Superior temporal gyrus (tissue), 1 donor: Measurements from ENCODE around the gene RARRES2.
"Not testable (repeated sequence)": the region's sequence is repeated elsewhere in the genome, so short reads cannot be mapped to it uniquely, and the experiment has no call there.

Source experiments
- DNase-seq: peaks from one replicate; pipeline ENCODE4 v3.0.0-alpha.2; 2016; ENCODE audit errors: extremely low spot score

Gene RARRES2

DNA sequence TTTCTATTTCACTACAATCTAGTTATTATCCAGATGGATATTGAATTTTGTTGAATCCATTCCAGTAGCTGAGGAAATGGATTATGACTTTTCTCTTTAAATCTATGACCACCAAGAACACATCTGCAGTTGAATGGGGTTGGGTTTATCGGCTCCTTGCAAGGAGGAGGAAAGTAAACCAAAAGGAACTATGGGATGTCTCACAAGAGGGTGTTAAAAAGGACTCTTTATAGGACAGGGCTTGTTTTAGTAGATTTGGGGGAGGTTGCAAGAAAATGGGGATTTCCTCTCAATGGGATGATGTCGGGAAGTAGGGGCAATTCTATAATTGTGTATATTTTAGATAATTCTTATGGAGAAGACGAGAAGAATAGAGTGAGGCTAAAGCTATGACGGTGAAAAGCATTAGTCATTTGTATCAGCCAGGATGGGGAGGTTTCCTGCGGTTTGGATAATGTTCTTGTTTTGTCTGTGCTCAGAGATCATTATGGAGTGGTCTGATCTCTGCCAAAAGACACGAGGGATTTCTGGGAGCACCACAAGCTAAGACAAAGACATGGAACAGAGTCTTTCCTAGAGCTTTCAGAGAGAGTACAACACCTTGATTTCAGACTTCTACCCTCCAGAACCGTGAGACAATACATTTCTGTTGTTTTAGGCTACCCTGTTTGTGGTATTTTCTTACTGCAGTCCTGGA lies 23.5 kb downstream of the RARRES2 start:
- no peak for DNase-seq

DNA sequence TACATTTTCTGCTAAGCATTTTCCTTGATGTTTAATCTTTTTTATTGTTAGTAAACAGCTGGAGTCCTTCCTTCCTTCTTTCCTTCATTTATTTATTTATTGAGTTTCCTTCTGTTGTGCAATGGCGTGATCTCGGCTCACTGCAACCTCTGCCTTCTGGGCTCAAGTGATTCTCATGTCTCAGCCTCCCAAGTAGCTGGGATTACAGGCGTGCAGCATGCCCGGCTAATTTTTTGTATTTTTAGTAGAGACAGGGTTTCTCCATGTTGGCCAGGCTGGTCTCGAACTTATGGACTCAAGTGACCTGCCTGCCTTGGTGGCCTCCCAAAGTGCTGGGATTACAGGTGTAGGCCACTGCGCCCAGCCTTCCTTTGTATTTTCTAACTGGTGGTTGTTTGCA lies 24.4 kb downstream of the RARRES2 start:
- not testable (repeated sequence) for DNase-seq

DNA sequence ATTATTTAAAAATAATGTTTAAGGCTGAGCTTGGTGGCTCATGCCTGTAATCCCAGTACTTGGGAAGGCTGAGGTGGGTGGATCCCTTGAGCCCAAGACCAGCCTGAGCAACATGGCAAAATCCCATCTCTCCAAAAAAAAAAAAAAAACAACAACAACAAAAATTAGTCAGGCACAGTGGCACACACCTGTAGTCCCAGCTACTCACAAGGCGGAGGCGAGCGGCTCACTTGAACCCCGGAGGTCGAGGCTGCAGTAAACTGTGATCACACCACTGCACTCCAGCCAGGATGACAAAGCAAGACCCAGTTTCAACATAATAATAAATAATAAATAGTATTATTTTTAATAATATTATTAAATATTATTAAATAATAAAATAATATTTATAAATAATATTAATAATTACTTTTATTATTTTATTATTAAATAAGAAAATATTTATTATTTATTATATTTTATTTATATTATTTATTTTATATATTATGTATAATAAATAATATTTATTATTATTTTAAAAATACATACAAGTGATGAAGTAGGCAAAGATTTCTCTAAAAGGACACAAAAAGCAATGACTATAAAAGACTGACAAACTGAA lies 26.7 kb downstream of the RARRES2 start:
- no peak for DNase-seq

DNA sequence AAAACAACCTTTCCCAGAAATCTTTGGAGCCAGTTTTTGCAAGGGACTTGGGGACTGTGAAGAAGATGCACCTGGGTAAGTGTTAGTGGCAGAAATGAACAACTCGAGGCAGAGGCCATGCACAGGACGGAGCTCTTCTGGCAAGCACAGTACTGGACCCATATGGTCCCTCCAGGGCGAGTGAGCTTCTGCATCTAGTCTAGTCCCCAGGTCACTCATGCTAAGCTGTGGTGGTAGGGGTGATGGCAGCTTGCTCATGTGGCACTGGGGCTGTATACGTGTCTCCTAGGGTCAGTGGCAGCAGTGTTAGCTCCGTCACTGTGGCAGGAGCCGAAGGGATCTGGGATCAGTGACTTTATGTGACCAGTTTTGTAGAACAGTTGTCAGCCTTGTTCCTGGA lies 27.6 kb downstream of the RARRES2 start:
- no peak for DNase-seq

DNA sequence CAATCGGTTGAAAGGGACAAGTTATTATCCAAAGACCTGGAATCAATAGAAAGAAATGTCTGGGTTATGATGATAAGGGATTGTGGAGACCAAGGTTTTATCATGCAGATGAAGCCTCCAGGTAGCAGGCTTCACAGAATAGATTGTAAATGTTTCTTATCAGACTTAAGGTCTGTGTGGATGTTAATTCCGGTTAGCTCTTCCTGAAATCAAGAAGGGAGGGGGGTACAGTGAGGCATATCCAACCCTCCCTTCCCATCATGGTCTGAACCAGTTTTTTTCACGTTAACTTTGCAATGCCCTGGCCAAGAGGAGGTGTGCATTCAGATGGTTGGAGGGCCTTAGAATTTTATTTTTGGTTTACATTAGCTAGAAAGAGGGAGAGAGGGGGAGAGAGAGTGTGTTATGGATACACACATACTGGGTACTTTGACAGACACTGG lies 28.0 kb downstream of the RARRES2 start:
- no peak for DNase-seq

DNA sequence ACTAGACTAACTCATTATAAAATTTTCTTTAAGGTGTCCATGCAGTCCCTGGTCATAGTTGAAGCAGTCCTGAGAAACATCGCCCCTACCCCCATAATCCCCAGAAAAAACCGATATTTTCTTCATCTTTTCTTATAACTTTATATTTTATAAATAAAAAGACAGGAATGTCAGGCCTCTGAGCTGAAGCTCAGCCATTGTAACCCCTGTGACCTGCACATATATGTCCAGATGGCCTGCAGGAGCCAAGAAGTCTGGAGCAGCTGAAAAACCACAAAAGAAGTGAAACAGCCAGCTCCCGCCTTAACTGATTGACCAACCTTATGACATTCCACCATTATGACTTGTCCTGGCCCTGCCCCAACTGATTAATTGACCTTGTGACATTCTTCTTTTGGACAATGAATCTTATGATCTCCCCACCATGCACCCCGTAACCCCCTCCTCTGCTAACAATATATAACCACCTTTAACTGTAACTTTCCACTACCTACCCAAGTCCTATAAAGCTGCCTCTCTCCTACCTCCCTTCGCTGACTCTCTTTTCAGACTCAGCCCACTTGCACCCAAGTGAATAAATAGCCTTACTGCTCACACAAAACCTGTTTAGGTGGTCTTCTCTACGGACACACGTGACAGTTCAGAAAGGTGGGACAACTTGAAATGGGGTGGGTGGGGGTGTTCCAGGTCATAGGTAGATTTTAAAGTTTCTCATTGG lies 28.6 kb downstream of the RARRES2 start:
- DNase-seq: not testable (repeated sequence)

DNA sequence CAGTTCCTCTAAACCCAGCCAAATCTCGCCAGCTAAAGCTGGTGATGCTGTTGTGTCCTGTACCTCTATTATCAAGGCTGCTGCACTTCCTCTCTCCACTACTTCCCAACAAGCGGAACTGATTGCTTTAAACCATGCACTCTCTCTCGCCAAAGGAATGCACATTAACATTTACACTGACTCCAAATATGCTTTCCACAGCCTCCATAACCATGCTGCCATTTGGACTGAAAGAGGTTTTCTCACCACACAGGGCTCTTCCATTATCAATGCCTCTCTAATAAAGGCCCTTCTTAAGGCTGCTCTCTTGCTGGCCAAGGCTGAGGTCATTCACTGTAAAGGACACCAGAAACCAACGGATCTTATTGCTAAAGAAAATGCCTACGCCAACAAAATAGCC lies 29.7 kb downstream of the RARRES2 start:
- DNase-seq: no peak

DNA sequence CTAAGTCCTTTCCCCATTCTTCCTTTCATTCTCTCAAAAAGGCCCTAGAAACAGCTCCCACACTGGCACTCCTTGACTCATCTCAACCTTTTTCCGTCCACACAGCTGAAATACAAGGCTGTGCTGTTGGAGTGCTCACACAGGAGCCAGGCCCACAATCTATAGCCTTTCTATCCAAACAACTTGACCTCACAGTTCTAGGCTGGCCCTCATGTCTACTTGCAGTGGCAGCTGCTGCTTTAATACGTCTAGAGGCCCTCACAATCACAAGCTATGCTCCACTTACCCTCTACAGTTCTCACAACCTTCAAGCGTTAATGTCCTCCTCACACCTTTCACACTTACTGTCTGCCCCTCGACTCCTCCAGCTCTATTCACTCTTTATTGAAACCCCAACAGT lies 30.3 kb downstream of the RARRES2 start:
- DNase-seq: no peak

DNA sequence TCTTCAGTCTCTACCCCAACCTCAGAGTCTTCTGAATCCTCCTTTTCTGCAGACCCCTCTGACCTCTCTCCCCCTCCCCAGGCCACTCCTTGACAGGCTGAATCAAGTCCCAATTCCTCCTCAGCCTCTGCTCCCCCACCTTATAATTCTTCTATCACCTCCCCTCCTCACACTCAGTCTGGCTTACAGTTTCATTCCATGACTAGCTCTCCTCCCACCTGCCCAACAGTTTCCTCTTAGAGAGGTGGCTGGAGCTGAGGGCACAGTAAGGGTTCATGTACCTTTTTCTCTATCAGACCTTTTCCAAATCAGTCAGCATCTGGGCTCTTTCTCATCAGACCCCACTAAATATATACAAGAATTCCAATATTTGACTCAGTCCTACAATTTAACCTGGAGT lies 32.9 kb downstream of the RARRES2 start:
- DNase-seq: no peak

DNA sequence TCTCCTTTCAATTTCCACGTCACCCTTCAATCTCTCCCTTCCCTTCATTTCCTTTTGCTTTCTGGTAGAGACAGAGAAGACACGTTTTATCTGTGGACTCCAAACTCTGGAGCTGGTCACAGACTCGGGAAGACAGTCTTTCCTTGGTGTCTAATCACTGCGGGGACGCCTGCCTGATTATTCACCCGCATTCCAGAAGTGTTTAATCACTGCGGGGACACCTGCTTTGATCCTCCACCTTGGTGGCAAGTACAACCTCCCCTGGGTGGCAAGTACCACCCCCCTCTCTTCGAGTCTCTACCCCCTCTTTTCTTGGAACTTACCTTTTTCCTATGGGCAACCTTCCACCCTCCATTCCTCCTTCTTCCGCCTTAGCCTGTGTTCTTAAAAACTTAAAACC lies 33.5 kb downstream of the RARRES2 start:
- DNase-seq: no peak

DNA sequence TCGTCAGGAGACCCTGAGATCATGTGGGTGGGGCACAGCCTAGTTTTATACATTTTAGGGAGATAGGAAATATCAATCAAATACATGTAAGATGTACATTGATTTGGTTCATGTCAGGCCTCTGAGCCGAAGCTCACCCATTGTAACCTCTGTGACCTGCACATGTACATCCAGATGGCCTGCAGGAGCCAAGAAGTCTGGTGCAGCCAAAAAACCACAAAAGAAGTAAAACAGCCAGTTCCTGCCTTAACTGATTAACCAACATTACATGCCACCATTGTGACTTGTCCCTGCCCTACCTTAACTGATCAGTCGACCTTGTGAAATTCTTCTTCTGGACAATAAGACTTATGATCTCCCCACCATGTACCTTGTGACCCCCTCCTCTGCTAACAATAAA lies 34.3 kb downstream of the RARRES2 start:
- no peak for DNase-seq

DNA sequence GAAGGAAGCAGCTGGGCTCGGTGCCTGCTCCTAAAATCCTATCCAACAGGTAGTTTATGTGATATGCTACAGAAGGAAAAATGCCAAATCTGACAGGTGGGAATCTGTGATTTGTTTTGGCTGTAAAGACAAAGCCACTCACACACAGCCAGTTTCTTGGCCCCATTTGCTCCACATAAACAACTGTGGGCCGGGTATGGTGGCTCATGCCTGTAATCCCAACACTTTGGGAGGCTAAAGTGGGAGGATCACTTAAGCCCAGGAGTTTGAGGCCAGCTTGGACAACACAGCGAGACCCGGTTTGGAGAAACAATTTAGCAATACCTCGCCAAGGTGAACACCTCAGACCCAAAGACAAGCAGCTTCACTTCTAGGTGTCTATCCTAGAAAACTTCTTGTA lies 35.1 kb downstream of the RARRES2 start:
- DNase-seq: not testable (repeated sequence)

DNA sequence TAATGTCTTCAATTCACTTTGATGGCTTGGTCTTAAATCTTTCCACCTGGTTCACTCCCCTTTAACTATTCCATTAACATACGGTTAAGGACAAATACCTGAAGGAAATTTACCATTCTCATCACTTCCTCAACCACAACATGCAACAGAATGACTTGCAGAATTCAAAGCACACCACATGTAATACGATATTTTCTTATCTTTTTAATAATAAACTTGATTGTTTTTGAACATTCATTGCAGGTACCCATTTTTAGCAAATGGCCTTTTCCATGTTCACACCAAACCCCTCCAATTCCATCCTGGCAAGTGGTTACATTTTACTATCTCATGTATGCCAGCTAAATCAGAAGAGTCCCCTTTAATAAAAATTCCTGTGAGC lies 35.5 kb downstream of the RARRES2 start:
- not testable (repeated sequence) for DNase-seq

DNA sequence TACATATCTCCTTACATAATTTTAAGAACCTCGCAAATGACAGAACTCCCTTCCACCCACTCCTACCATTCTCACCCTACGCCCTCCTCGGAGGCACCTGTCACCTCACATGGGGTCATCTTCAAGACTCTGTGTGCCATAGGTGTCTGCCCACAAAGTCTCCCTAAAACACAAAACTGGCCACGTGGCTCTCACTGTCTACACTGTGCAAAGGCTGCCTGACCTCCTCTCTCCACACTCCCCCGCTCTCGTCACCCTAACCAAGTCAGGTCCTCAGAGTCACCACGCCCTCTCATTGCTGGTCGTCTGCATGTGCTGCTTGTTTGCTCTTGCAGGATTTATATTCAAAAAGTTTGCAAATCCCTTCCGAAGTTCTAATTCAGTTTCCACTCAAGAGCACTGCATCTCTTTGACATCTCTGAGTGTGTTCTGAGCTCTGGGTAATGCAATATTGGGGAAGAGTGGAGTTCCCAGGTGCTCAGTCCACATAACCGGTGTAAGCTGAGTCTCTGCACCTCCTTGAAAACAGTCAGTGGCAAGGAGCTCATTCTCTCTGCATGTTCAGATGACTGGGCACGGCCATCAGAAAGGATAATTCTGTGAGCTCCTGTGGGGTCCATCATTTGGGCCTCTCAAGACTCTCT lies 36.0 kb downstream of the RARRES2 start:
- DNase-seq: not testable (repeated sequence)

DNA sequence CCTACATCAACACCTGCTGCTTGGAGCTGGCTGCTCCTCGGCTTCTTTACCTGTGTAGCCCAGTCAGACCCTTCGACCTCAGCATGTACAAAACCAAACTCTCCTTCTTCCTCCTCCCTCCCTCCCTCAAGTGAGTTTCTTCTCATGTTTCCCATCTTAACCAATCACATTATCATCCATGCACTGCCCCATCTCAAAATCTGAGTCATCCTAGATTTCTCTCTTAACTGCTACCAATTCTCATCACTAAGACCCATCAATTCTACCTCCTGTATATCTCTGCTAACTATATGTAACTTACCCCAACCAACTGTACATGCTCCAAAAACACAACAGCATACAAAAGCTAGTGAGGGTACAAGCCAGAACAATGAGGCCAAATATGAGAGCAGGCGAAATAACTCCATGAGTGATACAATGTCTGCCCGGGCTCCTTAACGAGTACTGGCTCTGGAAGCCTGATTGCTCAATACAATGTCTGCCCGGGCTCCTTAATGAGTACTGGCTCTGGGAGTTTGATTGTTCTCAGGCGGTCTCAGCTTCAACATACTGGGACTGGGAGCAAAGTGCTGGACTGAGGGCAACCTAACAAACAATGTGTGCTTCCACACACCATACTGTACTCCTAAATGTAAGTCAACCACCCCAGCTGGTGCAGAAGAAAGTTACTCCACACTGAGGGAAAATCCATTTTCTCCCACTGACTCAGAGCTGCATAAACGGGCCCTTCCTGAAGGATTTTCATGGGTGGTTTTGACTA lies 36.8 kb downstream of the RARRES2 start:
- DNase-seq: not testable (repeated sequence)

DNA sequence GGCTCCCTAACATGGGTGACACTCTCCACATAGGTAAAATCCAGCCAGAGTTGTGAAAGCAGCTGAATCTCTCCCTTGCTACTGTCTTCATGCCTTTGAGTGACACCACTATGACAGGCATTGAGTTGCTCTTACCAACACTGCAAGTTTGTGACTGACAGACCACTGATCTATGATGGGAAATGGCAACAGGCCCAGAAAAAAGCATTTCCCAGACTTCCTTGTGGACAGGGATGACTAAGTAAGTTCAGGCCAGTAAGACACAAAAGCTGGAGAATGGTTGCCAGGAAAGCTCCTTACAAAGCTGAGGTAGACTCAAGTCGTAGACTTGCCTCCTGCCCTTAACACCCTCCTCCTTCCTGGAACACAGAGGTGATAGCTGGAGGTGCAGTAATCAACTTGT lies 38.5 kb downstream of the RARRES2 start:
- DNase-seq: not testable (repeated sequence)

DNA sequence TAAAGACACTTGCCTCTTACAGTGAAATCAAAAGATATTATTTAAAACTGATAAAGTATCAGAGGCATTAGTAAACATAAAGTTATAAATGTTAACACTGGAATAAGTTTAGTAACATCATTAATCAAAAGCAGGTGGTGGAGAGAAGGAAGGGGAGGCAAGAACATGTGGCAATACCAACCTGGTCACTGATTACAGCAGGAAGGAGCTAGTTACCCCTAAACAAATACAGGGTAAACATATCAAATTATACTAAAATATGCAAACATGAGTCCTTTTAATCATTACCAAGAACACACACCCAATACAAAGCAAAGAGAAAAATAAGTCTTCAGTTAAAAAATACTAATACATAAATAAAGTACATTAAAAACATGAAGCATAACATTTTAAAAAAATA lies 43.5 kb downstream of the RARRES2 start:
- DNase-seq: not testable (repeated sequence)

DNA sequence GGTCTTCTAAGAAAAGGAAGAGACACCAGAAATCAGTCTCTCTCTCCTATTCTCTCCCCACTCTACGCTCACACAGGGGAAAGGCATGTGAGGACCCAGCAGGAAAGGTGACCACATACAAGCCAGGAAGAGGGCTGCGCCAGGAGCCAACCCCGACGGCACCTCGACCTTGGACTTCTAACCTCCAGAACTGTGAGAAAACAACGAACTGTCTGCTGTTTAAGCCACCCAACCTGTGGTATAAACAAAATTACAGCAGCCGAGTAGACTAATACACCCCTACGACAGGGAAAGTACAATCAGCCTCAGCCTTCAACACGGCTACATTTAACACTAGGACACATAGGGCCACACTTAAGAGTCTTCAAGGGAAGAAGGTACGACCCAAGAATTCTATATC lies 44.6 kb downstream of the RARRES2 start:
- not testable (repeated sequence) for DNase-seq

DNA sequence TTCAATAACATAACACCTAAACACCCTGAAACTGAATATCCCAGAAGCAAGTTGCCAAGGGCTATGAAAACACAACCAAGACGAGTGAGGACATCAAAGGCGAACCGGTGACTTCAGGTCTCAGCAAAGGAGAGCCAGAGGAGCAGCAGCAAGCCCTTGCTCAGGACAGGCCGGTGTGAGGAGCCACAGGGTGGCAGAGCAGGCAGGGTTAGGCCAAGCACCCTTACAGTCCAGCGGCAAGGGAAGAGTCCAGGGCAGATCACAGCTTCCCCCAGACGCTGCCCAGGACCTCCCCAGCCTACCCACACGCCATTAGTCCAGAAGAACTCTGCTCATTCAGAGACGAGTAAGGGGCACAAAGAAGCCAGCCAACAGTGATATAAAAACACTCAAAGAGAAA lies 45.8 kb downstream of the RARRES2 start:
- DNase-seq: not testable (repeated sequence)

DNA sequence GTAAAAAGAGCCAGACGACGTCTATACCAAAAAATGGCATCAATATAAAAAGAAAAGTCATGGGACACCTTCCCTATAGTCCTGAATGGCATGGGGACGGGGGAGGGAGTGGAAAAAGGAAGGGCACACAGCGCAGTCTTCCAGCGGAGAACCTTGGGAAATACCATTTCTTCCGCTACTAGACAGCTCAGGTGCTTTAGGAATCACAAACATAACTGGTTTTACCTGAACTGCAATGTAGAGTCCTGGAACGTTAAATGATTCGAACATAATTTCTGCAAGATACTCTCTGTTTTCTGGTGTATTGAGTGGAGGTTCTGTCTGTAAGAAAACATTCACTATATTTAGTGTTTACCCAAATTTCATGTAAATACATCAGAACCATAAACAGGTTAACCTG lies 46.4 kb downstream of the RARRES2 start:
- not testable (repeated sequence) for DNase-seq

DNA sequence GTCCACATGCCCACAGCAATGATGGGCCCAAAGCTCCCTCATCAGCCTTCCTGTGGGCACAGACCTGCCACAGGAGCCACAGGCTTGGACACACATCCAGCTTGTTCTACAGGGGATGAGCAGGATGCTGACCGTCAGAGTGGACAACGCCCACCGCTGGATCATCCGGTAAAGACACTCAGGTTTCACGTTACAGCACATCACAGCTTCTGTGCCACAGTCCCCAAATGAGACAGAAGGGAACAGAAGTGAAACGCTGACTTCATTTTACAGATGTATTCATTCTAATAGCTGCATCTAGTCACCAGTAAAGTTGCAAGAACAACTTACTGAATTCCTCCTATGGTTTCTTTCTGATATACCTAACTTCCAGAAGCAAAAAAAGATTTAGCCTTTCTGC lies 51.1 kb downstream of the RARRES2 start:
- DNase-seq: not testable (repeated sequence)

DNA sequence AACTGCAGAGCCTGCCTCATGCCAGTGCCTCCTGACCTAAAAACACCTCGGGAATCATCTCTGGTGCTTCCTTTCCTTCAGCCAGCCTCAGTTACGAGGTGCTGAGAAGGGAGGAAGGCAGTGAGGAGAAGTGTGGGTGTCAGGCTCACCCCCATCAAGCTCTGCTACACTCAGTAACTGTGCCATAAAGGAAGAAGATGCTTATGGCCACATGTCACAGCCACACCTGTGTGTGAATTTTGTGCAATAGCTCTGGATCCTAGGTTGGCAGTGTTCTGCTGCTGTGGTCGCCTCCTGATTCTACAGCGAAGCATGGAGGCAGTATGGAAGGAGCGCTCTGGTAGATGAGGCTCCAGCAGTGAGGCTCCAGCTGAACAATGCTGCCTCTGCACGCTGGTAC lies 52.6 kb downstream of the RARRES2 start:
- not testable (repeated sequence) for DNase-seq
